ENCODE results near the gene SIGLEC9. TPM values are rescaled to one million over a fixed set of nuclear protein-coding genes. Genes with fewer than 3 reads are reported as not detected.
A peak's percentile ranks its signal among the peaks of the same experiment; 100 is the strongest.

Gene SIGLEC9
- polyA plus RNA-seq, 3 donors = 1.3 to 1.6 (median 1.3) TPM

DNA sequence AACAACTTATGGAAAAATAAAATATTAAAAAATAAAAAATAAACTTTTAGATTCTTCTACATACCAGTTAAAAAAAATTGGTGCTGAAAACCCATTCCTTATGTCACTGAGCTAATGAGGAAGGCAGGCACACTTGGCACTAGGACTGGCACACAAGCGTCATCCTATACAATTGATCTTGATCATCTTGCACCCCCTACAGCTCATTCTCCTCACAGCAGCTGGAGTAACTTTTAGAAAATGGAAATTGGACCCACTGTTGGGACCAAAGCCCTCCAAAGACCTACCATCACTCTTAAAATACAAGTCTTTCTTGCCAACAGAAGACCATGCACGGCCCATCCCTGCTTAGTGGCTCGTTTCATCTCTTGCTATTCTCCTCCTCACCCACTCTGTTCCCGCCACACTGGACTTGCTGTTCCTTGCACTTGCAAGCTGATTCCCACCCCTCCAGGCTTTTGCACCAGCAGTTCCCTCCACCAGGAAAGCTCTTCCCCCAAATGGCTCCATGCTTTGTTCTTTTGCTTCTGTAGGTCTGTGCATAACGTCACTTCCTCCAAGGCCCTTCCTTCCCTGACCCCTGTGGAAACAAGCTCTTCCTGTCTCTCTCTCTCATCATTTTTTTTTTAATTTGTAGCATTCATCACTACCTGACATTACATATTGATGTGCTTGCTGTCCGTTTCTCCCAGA, 28.1 kb upstream of the SIGLEC9 start:
- DNase-seq (ENCODE audit: low read depth in 3 of 3, low spot score in 2 of 3) = no peak

DNA sequence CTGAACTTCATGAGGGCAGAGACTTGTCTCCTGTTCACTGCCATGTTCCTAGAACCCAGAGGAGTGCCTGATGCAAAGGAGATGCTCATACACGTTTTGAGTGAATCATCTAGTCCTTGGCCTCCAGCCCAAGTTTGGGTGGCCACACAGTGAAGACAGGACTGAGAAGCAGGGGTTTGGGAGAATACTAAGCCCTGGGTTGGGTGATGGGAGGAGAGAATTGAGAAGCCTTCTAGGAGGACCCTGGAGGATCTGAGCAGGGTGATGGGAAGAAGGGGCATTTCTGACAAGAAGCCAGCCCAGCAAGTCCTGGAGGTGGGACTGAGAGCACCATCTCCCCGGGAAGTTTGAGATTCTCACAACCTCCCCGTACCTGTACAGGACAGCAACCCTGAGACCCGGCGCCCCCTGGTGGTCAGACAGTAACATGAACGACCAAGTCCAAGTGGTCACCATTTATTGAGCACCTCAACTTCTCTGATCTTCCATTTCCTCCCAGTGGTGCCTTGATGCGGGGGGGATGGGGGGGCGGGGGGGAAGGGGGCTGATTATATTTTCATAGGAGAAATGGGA, 27.5 kb upstream of the SIGLEC9 start:
- DNase-seq (ENCODE audit: low read depth in 3 of 3, low spot score in 2 of 3) = no peak

DNA sequence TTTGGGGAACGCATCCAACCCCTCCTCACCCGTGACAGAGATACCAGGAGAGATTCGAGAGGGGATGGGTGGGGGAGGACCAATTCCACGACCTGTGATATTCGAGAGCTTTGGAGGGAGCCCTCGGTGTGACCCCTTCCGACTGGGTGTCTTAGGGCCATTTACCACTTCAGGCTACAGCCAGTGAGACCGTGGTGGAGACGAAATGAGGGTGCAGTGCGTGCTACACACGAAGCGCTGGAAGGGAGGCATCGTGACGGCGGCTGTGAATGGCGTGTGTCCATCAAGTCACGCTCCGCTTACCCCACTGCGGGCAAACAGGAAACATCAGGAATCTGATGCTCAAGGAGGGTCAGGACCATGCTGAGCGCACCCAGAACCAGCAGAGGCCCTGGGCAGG, 26.9 kb upstream of the SIGLEC9 start:
- DNase-seq (ENCODE audit: low read depth in 3 of 3, low spot score in 2 of 3) = no peak

DNA sequence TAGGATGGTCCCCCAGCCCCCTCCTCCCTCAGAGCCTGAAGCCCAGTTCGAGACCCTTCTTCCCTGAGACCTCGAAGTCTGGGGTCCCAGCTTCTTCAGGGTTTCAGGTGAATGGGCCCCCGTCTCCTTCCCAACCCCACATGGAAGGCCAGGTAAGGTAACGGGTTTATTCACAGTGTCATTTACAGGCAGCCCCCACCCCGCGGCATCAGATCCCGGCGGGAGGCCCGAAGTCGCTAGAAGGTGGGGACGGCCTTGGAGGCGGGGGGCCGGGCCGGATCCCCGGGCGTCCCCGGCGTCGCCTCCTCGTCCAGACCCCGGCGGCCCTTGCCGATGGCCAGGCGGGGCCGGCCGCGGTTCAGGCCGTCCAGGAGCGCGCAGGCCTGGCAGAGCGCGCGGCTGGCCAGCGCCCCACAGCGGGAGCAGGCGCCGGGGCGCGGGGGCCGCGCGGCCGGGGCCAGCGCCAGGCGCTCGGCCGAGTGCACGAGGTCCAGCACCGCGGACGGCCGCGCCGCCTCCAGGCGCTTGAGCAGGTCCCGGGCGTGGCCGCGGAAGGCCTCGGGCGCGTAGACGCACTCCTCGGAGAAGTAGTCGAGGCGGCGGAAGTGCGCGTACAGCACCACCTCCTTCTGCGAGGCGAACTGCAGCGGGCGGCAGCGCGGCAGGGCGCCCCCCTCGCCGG, 26.2 kb upstream of the SIGLEC9 start:
- DNase-seq (ENCODE audit: low read depth in 3 of 3, low spot score in 2 of 3) = no peak

DNA sequence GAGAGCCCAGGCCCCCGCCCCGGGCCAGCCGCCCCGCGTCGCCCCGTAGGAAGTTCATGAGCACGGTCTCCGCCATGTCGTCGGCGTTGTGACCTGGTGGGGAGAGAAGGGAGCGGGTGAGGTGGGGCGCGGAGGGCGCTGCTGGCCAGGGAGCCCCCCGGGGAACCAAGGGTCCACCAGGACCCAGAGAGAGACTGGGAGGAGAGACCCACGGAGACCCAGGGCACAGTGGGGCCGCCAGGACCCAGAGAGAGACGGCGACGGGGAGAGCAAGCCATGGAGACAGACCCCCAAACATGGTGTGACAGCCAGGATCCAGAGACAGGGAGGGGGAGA, 25.7 kb upstream of the SIGLEC9 start:
- no peak for DNase-seq (ENCODE audit: low read depth in 3 of 3, low spot score in 2 of 3)

DNA sequence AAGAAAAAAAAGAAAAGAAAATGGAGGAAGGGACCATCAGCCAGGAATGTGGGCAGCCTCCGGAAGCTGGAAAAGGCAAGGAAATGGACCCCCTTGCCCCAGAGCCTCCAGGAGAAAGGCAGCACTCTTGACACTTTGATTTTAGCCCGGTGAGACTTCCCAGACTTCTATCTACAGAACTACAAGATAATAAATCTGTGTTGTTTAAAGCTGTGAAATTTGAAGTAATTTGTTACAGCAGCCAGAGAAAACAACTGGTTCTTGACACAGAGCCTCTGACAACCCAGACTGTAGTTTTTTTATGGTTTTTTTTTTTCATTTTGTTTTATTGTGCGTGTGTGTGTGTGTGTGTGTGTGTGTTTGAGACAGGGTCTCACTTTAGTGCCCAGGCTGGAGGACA, 24.1 kb upstream of the SIGLEC9 start:
- DNase-seq (ENCODE audit: low read depth in 3 of 3, low spot score in 2 of 3) = no peak

DNA sequence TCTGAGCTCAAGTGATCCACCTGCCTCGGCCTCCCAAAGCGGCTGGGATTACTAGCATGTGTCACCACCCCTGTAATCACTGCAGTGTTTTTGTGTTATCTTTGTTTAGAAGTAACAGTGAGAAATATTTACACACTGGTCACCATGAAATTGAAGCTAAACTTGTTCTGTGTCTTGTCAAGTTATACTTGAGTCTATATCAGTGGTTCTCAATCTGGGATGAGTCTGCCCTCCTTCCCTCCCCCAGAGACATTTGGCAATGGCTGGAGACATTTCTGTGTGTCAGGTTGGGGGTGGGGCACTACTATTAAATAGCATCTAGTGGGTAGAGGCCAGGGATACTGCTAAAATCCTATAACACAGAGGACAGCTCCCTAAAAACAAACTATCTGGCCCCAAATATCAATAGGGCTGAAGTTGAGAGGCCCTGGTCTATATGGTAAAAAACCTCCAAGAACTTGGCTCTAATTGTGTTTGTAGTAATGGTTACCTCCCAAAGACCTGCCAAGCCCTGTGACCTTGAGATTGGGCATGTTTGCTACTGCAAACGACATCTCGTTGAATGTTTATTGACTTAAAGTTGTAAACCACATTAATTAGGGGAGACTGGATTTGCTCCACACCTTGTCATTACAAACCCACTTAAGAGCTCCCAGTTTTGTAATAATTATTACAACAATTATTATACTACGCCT, 23.4 kb upstream of the SIGLEC9 start:
- DNase-seq (ENCODE audit: low read depth in 3 of 3, low spot score in 2 of 3) = no peak

DNA sequence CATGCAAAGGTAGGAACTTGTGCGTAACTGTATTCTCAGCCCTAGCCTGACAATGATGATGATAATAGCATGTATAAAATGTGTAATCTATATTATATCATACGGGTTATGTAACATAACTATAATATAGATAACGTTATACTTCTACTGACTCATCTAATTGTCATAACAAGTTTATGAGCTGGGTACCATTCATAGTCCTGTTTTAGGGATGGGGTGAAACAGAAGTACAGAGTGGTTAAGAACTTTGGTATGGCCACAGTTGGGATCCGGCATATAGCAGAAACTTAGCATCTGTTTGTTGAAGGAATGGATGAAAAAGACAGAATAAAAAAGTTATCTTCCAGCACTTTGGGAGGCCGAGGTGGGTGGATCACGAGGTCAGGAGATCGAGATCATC, 21.7 kb upstream of the SIGLEC9 start:
- DNase-seq (ENCODE audit: low read depth in 3 of 3, low spot score in 2 of 3) = no peak

DNA sequence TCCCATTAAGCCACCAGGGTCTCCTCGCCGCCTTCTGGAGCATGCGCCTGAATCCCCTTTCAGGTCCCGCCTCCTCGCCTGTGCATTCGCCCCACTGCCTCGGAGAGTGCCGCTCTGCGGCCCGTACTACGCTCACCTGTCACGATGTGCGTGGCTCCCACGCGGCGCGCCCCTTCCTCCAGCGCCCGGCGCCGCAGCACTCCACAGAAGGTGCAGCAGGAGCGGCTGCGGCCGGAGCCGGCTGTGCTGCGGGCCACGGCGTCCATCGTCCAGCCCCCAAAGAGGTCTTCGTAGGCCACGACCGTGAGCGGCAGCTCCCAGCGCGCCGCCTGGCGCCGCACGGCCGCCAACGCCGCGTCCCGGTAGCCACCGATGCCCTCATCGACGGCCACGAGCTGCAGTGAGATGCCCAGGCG, 20.8 kb upstream of the SIGLEC9 start:
- no peak for DNase-seq (ENCODE audit: low read depth in 3 of 3, low spot score in 2 of 3)

DNA sequence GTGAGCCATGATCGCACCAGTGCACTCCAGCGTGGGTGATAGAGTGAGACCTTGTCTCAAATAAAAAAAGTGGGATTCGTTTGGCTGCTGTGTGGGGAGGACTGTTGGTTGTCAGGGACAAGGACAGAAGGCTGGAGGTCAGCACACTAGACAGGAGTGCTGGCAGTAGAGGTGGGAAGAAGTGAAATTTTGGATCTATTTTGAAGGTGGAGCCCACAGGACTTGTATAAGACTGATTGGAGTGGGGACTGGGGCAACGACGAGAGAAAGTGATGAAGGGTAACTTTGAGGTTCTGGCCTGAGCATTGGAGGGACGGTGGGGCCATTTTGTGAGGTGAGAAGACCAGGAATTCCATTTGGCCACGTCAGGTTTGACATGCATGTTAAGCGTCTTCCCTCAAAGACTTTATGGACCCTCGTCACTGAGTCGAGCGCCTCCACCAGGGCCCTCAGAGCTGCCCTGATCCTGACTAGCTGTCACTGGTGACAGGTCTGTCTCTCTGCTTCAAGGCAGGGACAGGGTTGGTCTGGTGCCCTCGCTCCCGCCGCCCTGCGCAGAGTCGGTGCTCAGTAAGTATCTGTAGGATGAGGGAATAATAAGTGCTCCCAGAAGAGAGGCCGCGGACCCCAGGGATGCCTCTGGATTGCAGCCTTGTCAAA, 17.2 kb upstream of the SIGLEC9 start:
- no peak for DNase-seq (ENCODE audit: low read depth in 3 of 3, low spot score in 2 of 3)

DNA sequence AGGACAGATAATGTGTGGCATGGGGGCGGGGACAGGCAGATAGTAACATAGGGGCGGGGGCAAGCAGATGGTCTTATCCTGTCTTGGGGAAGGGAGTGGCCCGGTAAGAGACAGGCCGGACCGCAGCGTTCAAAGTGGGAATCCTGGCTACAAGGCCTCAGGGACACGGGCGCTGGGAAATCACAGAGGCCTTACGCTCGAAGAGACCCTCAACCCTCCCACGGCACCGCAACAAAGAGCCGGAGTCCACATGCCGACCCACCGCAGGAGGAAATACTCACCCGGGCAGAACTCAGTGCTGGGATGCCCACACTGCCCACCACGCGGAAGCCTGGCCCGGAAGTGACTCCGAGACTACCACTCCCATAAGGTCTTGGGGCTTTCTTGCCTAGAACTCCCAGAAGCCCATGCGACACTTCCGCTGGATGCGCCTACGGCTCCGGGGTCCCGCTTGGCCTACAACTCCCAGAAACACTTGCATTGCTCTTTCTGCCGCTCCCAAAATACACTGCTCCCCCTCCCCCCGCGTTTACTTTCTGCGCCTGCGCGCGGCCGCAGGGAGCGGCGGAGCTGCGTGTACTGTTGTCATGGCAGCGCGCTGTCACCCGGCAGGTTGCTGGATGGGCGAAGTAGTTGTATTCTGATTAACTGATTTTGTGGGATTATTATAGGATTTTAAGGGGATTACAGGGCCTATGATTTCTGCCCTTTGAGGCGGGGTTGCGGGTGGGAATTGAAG, 16.5 kb upstream of the SIGLEC9 start, which contains the start of gene CTU1:
Gene CTU1, minus strand, starts transcription at position 344 of the 739 bp plus-strand sequence. CDS start 3,840 bp downstream, outside the sequence.
- DNase-seq (ENCODE audit: low read depth in 3 of 3, low spot score in 2 of 3) = peak; percentile 92 to 97 (median 96)

DNA sequence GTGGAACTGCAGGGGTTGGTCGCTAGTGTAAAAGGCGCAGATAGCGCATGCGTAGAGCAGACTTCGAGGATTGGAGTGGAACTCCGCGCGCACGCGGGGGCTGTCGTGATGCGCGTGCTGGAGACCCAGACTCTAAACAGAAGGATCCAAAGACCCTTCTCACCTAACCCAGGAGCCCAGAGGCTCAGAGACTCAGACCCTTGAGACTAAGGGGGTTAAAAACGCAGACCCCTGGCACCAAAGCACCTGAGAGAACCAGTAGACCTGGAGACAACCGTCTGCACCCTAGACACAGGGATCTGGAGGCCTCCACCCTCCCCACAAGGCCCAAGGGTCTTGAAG, 15.9 kb upstream of the SIGLEC9 start:
- no peak for DNase-seq (ENCODE audit: low read depth in 3 of 3, low spot score in 2 of 3)

DNA sequence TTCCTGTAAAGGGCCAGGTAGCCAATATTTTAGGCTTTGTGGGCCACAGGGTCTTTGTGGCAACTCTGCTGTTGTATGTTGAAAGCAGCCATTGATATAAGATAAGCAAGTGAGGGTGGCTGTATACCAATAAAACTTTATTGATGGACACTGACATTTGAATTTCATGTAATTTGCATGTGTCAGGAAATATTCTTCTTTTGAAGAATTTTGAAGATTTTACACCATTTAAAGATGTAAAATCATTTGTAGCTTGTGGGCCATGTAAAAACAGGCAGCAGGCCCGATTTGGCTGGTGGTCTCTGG, 14.1 kb upstream of the SIGLEC9 start:
- DNase-seq (ENCODE audit: low read depth in 3 of 3, low spot score in 2 of 3) = no peak

DNA sequence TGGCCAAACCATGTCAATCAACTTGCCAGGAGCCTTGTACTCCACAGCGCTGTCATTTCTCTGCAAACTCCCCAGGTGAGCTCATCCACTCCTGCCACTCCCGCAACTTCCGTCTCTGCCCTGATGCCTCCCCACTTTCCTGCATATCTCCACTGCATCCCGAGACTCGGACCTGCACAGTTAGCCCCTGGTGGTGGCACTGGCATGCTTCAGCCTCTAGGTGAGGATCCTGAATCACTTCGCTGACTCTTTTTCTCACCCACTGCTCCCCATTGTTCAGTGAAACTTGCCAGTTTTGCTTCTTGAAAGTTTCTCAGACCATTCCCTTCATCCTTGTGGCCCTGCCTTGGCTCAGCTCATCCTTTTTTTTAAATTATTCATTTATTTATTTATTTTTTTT, 13.1 kb upstream of the SIGLEC9 start:
- no peak for DNase-seq (ENCODE audit: low read depth in 3 of 3, low spot score in 2 of 3)

DNA sequence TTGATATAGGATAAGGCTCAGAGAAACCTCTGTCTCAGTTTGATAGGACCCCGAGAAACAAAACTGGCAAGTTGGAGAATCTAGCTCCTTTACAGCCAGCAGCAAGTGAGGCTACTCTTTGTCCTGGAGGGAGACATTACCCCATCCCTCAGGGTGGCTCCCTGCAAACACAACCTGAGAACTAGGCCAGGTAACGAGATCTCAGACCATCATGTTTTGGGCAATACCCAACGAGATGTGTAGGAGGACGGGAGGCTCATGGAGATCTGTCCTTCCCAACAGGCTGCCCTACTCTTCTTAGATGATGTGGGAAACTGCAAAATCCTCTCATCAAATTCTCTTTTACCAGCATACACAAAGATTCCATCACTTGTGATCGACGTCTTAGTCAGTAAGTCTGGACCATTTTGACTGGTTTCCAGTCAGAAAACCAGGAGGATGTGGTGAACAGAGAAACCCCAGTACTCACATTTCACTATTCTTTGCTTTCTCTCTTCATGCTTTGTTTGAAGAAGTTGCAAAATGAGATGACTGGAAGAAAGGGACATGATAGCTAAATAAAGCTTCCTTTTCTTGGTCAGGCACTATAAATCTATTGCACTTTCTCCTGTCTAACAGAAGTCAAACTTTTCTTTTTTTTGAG, 10.5 kb upstream of the SIGLEC9 start:
- no peak for DNase-seq (ENCODE audit: low read depth in 3 of 3, low spot score in 2 of 3)

DNA sequence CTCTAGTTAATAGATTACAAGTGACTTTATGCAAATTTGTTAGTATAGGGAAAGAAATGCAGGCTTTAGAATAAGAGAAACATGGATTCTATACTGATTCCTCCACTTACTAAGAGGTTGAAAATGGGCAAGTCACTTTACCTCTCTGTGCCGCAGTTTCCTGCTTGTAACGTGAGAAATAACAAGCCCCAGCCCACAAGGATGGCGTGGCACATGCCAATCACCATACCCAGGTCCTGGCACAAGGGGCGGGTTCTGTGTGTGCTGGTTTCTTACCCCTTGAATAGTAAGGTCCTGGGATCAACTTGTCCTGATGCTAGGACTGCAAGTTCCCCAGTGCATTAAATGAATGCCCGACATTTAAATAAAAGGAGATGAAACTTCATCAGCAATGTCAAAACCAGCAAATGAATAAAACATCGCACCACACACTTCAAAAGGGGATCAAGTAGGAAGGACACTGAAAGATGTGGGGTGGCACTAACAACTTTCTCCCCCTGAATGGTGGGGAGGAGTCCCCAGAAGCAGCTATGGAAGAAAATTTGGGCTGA, 7.9 kb upstream of the SIGLEC9 start:
- no peak for DNase-seq (ENCODE audit: low read depth in 3 of 3, low spot score in 2 of 3)

DNA sequence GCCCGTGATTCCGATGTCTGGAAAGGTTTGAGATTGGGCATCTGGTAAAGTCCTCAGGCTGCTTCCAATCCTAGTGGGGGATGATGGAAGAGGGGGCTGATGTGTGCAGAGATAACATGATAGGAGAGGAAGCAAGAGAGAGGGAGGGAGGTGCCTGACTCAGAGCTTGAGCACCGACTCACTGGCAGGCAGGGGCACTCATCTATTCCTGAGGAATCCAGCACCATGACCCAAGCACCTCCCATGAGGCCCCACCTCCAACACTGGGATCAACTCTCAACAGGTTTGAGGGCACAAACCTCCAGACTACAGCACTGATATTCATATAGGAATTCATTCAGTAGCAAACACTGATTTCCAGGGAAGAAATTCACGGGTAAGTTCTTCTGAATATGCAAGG, 5.6 kb upstream of the SIGLEC9 start:
- DNase-seq (ENCODE audit: low read depth in 3 of 3, low spot score in 2 of 3) = no peak

DNA sequence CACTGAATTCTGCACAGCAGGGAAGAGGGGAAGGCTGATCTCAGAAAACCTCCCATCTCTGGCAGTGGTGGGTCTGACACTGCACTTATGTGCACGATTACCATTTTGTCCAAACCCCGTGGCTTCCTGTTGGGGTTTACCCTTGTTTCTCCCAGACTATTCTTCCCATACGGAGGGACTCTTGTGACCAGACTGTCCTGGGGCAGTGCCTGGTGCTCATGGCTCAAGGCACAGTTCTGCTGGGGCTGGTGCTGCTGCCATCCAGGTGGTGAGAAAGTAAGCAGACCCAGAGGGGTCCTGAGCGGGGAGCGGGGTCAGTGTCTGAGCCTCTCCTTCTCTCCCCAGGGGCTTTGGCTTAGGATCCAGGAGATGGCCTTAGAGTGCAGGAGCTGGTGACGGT, 5.1 kb upstream of the SIGLEC9 start:
- no peak for DNase-seq (ENCODE audit: low read depth in 3 of 3, low spot score in 2 of 3)

DNA sequence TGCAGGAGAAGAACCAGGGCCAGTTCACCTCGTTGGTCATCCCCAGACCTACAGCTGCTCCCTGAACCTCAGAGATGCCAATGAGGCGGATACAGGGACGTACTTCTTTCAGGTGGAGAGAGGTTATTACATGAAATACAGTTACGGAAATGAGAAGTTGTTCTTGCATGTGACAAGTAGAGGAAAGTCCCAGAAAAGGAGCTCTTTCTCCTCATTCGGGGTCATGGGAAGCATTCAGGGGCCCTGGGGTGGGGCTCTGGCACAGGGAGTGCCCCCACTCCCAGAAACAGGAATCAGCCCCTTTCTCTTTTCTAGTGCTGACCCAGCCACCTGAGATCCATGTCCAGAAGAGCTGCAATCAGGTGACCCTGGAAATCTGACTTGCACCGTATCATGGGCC, 4.5 kb upstream of the SIGLEC9 start:
- no peak for DNase-seq (ENCODE audit: low read depth in 3 of 3, low spot score in 2 of 3)

DNA sequence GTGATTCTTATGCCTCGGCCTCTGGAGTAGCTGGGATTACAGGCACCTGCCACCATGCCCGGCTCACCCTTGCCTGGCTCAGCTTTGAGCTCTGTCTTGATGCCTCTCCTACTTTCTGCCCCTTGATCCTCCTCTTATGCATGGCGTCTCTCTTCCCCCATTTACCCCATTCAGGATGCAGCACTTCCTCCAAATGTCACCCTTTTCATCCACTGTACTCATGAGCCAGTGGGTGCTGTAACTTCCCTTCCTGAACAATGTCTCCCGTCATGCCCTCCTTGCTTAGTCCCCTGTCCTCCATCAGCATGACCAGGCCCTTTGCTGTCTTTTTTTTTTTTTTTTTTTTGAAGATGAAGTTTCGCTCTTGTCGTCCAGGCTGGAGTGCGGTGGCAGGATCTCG, 3.4 kb upstream of the SIGLEC9 start:
- no peak for DNase-seq (ENCODE audit: low read depth in 3 of 3, low spot score in 2 of 3)
